ENCODE results near the gene WDR81.
"Not testable (repeated sequence)": the region's sequence is repeated elsewhere in the genome, so short reads cannot be mapped to it uniquely, and the experiment has no call there.

WDR81 gene

DNA sequence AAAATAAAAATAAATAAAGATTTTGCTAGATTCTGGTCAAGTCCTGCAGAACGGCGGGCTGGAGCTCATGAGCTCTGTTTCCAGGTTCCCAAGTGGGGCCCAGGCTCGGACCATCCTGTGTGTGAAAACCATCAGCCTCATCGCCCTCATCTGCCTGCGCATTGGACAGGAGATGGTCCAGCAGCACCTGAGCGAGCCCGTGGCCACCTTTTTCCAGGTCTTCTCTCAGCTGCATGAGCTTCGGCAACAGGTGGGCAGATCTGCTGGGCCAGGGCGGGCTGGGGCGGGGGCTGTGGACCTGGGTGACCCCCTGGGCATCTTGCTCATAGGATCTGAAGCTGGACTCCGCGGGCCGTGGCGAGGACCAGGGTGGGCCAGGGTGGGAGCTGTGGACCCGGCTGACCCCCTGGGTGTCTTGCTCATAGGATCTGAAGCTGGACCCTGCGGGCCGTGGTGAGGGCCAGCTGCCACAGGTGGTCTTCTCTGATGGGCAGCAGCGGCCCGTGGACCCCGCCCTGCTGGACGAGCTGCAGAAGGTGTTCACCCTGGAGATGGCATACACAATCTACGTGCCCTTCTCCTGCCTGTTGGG is 7.8 kb downstream of the WDR81 start:
- DNase-seq: no peak

GRCh38 chr17:1732833-1733321 is 8.4 kb downstream of the WDR81 start:
- DNase-seq: no peak

- no peak for DNase-seq
Measured at GRCh38 chr17:1733759-1734158, 9.3 kb downstream of the WDR81 start.

GRCh38 chr17:1735418-1735817 is 10.9 kb downstream of the WDR81 start:
- DNase-seq: no peak

DNA sequence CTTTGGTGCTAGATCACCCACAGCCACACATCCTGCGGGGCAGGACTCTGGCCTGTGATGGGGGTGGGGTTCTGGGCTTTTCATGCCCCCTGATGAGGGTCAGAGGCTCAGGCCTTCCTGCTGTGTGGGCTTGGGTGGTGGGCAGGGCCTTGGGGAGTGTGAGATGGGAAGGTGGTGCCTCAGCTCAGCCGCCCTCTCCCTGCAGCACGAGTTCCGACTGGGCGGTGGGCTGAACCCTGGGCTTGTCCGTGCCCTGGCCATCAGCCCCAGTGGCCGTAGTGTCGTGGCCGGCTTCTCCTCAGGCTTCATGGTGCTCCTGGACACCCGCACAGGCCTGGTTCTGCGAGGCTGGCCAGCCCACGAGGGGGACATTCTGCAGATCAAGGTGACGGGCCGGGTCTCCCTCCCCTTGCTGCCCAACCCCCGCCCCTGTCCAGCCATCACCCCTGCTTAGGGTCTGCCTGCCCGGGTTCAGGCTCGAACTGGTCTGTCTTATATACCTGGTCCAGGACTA is 11.4 kb downstream of the WDR81 start:
- DNase-seq: no peak

GRCh38 chr17:1736348-1737281 is 12.1 kb downstream of the WDR81 start:
- DNase-seq: no peak

DNA sequence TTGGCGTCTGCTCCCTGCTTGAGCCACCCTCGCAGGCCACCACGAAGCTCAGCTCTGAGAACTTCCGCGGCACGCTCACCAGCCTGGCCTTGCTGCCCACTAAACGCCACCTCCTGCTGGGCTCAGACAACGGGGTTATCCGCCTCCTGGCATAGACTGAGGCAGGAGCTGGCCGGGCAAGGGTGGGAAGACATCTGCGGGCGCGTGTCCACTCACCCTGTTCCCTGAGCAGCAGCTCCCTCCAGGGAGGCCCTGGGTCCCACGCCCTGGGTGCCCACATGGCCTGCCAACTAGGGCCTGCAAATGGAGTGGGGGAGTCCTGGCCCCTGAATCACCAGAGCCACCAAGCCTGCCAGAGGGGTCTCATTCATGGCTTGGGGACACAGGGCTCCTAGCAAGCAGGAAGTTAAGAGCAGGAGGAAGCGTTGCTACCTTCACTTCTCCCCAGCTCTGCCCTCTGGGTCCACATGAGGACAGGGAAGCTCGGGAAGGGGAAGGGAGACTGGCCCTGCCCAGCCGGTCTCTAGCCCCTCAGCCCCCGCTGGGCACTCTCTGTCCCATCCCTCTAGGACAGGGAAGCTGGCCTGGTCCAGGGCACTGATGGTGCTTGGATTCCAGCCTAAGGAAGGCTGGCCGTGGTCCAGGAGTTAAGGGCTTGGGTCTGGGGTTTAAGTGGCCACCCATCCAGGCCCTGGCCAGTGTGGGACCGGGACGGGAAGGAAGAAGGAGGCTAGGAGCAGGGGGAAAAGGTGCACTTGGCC is 13.2 kb downstream of the WDR81 start:
- no peak for DNase-seq

DNA sequence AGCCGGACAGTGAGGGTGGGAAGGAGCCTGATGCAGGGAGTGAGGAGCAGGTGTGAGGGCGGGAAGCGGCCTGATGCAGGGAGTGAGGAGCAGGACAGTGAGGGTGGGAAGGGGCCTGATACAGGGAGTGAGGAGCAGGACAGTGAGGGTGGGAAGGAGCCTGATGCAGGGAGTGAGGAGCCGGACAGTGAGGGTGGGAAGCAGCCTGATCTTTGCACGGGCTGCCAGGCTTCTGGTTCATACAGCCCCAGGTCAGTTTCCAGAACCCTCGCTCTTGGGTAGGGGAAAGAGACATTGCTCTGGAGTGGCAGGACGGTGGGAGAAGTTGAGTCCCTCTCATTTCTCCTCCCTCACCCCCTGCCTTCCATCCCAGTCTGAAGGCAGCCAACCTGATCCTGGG is 17.4 kb downstream of the WDR81 start:
- not testable (repeated sequence) for DNase-seq

- DNase-seq: no peak
Measured at GRCh38 chr17:1742371-1743087, 18.0 kb downstream of the WDR81 start, which contains the start of gene SERPINF2. Gene SERPINF2, plus strand, starts transcription at chr17:1742871. Its CDS starts 2,125 bp downstream, at chr17:1744996.

GRCh38 chr17:1743088-1743439 is 18.6 kb downstream of the WDR81 start:
- no peak for DNase-seq

DNA sequence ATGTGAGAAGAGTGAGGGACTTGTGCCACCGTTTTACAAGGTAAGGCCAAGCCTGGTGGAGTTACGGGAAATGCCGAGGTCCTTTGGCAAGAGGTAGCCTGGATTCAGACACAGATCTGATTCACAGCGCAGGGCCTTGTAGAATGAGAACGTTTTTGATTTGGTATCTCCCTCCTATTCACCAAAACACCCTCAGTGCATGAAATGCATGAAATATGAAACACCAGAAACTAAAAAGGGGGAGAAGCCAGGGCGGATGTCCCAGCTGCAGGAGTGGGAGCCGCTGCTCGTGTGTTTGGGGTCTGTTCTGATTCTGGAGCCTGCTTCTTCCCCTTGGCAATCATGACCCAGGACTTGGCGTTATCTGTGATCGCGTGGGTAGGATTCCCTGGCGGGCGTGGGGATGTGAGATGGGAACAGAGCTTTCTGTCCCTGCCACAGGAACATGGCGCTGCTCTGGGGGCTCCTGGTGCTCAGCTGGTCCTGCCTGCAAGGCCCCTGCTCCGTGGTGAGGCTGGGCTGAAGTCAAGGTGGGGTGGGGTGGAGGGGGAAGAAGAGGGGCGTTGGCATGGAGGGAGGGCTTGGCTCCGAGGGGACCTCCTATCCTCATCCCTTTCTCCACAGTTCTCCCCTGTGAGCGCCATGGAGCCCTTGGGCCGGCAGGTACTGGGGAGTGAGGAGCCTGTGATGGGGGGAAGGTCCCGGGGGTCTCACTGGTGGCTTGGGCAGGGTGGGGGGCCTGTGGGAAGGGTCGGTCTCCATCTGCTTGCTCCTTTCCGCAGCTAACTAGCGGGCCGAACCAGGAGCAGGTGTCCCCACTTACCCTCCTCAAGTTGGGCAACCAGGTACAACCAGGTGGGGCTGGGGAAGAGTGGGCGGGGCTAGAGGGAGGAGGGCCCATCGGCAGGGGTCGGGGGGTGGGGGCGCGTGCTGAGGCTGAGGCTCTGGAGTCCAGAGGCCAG is 20.3 kb downstream of the WDR81 start:
- no peak for DNase-seq

- DNase-seq: no peak
Measured at GRCh38 chr17:1745513-1746020, 21.1 kb downstream of the WDR81 start.

DNA sequence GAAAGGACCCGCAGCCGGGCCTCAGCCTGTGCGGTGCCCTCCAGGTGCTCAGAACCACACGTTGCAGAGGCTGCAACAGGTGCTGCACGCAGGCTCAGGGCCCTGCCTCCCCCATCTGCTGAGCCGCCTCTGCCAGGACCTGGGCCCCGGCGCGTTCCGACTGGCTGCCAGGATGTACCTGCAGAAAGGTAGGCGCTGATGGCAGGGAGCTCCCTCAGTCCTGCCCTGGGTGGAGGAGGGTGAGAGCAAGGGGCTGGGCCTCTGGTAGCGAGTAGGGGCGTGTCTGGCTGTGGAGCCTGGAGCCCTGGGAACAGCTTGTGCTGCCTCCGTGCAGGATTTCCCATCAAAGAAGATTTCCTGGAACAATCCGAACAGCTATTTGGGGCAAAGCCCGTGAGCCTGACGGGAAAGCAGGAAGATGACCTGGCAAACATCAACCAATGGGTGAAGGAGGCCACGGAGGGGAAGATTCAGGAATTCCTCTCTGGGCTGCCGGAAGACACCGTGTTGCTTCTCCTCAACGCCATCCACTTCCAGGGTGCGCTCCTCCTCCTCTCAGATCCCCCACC is 22.6 kb downstream of the WDR81 start:
- DNase-seq: no peak

GRCh38 chr17:1750628-1751027 is 26.1 kb downstream of the WDR81 start:
- DNase-seq: no peak

GRCh38 chr17:1752425-1753262 is 28.1 kb downstream of the WDR81 start:
- no peak for DNase-seq

DNA sequence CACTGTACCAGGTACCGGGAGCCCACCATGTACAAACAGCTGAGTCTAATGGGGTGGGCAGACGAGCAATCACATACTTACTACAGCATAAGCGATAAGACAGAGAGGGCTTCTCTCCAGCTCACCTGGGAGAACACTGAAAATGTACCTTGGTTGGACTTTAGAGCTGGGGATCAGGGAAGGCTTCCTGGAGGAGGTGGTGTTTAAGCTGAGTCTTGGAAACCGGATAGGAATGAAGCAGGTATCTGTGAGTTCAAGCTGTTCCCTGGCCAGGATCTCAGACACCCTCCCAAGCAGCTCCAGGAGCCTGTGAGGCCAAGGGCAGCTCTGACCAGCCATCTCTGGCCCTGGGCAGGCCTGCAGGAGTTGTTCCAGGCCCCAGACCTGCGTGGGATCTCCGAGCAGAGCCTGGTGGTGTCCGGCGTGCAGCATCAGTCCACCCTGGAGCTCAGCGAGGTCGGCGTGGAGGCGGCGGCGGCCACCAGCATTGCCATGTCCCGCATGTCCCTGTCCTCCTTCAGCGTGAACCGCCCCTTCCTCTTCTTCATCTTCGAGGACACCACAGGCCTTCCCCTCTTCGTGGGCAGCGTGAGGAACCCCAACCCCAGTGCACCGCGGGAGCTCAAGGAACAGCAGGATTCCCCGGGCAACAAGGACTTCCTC is 29.4 kb downstream of the WDR81 start:
- no peak for DNase-seq

DNA sequence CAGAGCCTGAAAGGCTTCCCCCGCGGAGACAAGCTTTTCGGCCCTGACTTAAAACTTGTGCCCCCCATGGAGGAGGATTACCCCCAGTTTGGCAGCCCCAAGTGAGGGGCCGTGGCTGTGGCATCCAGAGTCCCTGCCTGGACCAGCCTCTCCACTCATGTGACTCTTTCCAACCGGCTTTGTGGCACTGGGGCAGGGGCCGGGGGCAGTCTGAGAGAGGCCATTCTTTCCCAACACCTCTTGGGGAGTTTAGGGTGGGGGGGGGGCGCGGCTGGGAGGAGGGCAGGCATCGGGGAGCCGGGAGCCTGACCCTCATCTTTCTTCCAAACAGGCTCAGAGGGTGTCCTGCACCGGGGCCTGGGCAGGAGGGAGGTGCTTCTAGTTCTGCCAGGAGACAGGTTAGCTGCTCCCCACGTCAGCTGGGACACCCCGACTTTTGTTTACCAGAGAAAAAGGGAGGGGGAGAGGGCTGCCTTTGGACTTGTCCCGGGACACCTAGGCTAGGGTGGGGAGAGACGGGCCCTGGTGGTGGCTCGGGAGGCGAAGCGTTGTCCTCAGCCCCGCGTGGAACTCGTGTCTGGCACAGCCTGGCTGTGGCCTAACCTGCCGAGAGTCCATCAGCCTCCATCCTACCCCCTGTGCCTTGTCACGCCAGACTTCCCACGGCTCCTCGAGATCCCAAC is 30.1 kb downstream of the WDR81 start:
- no peak for DNase-seq

DNA sequence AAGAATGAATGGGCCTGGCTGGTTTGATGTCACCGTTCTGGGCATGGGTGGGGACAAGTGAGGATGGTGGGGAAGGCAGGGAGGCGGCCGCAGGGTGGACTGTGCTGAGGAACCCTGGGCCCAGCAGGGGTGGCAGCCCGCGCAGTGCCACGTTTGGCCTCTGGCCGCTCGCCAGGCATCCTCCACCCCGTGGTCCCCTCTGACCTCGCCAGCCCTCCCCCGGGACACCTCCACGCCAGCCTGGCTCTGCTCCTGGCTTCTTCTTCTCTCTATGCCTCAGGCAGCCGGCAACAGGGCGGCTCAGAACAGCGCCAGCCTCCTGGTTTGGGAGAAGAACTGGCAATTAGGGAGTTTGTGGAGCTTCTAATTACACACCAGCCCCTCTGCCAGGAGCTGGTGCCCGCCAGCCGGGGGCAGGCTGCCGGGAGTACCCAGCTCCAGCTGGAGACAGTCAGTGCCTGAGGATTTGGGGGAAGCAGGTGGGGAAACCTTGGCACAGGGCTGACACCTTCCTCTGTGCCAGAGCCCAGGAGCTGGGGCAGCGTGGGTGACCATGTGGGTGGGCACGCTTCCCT is 30.8 kb downstream of the WDR81 start:
- DNase-seq: no peak

Data from activated CD4-positive, CD25-positive, alpha-beta regulatory T cell (primary cell).